ENCODE measurements around the gene WDFY4.

Gene WDFY4

GRCh38 chr10:48791267-48791928, 106.7 kb downstream of the WDFY4 start:
- H3K27me3 ChIP-seq (ENCODE audit: insufficient read depth, low read depth): no peaks in the 10 kb centered on the region
- H4K20me1 ChIP-seq (ENCODE audit: insufficient read depth): no peaks in the 10 kb centered on the region
- no peak overlapping the region for H3K9ac ChIP-seq
- no peak overlapping the region for H3K27ac ChIP-seq
- H2AFZ ChIP-seq (ENCODE audit: low read depth): no peak overlapping the region
- H3K4me2 ChIP-seq: no peak overlapping the region
- H3K79me2 ChIP-seq (ENCODE audit: insufficient read depth, low read depth): no peaks in the 10 kb centered on the region
- H3K4me1 ChIP-seq (ENCODE audit: low read depth, poor library complexity, severe bottlenecking): no peaks in the 10 kb centered on the region
- TF ChIP-seq, protein P1, sequence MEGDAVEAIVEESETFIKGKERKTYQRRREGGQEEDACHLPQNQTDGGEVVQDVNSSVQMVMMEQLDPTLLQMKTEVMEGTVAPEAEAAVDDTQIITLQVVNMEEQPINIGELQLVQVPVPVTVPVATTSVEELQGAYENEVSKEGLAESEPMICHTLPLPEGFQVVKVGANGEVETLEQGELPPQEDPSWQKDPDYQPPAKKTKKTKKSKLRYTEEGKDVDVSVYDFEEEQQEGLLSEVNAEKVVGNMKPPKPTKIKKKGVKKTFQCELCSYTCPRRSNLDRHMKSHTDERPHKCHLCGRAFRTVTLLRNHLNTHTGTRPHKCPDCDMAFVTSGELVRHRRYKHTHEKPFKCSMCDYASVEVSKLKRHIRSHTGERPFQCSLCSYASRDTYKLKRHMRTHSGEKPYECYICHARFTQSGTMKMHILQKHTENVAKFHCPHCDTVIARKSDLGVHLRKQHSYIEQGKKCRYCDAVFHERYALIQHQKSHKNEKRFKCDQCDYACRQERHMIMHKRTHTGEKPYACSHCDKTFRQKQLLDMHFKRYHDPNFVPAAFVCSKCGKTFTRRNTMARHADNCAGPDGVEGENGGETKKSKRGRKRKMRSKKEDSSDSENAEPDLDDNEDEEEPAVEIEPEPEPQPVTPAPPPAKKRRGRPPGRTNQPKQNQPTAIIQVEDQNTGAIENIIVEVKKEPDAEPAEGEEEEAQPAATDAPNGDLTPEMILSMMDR (conservative IDR thresholded peaks at IDR 0.05; ENCODE audit: low read depth, low read length): no peak
- H3K36me3 ChIP-seq (ENCODE audit: insufficient read depth): no peaks in the 10 kb centered on the region
- no peak overlapping the region for H3K4me3 ChIP-seq (IDR thresholded peaks at IDR 0.05; ENCODE audit: insufficient read depth, low read depth, low read length)

GRCh38 chr10:48792121-48792520, 107.4 kb downstream of the WDFY4 start:
- H3K27me3 ChIP-seq (ENCODE audit: insufficient read depth, low read depth): no peaks in the 10 kb centered on the region
- H2AFZ ChIP-seq (ENCODE audit: low read depth): no peak overlapping the region
- H3K9ac ChIP-seq: no peak overlapping the region
- H3K36me3 ChIP-seq (ENCODE audit: insufficient read depth): no peaks in the 10 kb centered on the region
- no peak overlapping the region for H3K27ac ChIP-seq
- H3K4me3 ChIP-seq (IDR thresholded peaks at IDR 0.05; ENCODE audit: insufficient read depth, low read depth, low read length): no peak overlapping the region
- TF ChIP-seq, protein P1 (conservative IDR thresholded peaks at IDR 0.05; ENCODE audit: low read depth, low read length): no peak
- no peak overlapping the region for H3K4me2 ChIP-seq
- H3K4me1 ChIP-seq (ENCODE audit: low read depth, poor library complexity, severe bottlenecking): no peaks in the 10 kb centered on the region
- no peaks in the 10 kb centered on the region for H4K20me1 ChIP-seq (ENCODE audit: insufficient read depth)
- H3K79me2 ChIP-seq (ENCODE audit: insufficient read depth, low read depth): no peaks in the 10 kb centered on the region

GRCh38 chr10:48792687-48793096, 108.0 kb downstream of the WDFY4 start:
- TF ChIP-seq, protein P1 (conservative IDR thresholded peaks at IDR 0.05; ENCODE audit: low read depth, low read length): no peak

GRCh38 chr10:48794074-48794473, 109.4 kb downstream of the WDFY4 start:
- H3K4me3 ChIP-seq (IDR thresholded peaks at IDR 0.05; ENCODE audit: insufficient read depth, low read depth, low read length): no peak overlapping the region
- no peak overlapping the region for H3K4me2 ChIP-seq
- H3K27me3 ChIP-seq (ENCODE audit: insufficient read depth, low read depth): no peaks in the 10 kb centered on the region
- TF ChIP-seq, protein P1 (conservative IDR thresholded peaks at IDR 0.05; ENCODE audit: low read depth, low read length): no peak
- H3K4me1 ChIP-seq (ENCODE audit: low read depth, poor library complexity, severe bottlenecking): no peaks in the 10 kb centered on the region
- H4K20me1 ChIP-seq (ENCODE audit: insufficient read depth): no peaks in the 10 kb centered on the region
- H3K27ac ChIP-seq: no peak overlapping the region
- H2AFZ ChIP-seq (ENCODE audit: low read depth): no peak overlapping the region
- no peaks in the 10 kb centered on the region for H3K36me3 ChIP-seq (ENCODE audit: insufficient read depth)
- H3K9ac ChIP-seq: no peak overlapping the region
- no peaks in the 10 kb centered on the region for H3K79me2 ChIP-seq (ENCODE audit: insufficient read depth, low read depth)

More at GRCh38 chr10:48792687-48793096, 108.0 kb downstream of the WDFY4 start:
- no peak overlapping the region for H3K4me3 ChIP-seq (IDR thresholded peaks at IDR 0.05; ENCODE audit: insufficient read depth, low read depth, low read length)
- no peaks in the 10 kb centered on the region for H3K36me3 ChIP-seq (ENCODE audit: insufficient read depth)
- H3K27ac ChIP-seq: no peak overlapping the region
- no peaks in the 10 kb centered on the region for H3K79me2 ChIP-seq (ENCODE audit: insufficient read depth, low read depth)
- no peak overlapping the region for H3K4me2 ChIP-seq
- H4K20me1 ChIP-seq (ENCODE audit: insufficient read depth): no peaks in the 10 kb centered on the region
- H2AFZ ChIP-seq (ENCODE audit: low read depth): no peak overlapping the region
- no peak overlapping the region for H3K9ac ChIP-seq
- H3K27me3 ChIP-seq (ENCODE audit: insufficient read depth, low read depth): no peaks in the 10 kb centered on the region
- H3K4me1 ChIP-seq (ENCODE audit: low read depth, poor library complexity, severe bottlenecking): no peaks in the 10 kb centered on the region

Measured in KMS-11 (cell line).